Spleen (tissue), 7 donors: ENCODE measurements around the gene VAV2.

Source experiments
- CTCF ChIP-seq, 11 experiments: fragments of 200-600 bp in 7 of 11; fragments of 450-650 bp in 4 of 11; sonication (generic) in 4 of 11; IDR thresholded peaks in 8 of 11; conservative IDR thresholded peaks in 3 of 11; 1 replicate in 7 of 11; 2 replicates in 4 of 11; pipeline versions ENCODE4 v1.4.0 to v1.8.0; 2016 to 2021; ENCODE audit warnings: antibody characterized with exemption in 11 of 11, inconsistent platforms in 4 of 11, mild to moderate bottlenecking in 1 of 11
- POLR2A ChIP-seq, 3 donors: fragments of 450-650 bp; IDR thresholded peaks; one replicate each; pipeline ENCODE4 v1.5.1; 2017; ENCODE audit warnings: antibody characterized with exemption in 3 of 3, mild to moderate bottlenecking in 1 of 3
- POLR2AphosphoS5 ChIP-seq, 3 donors: sonication (generic); formaldehyde crosslinking; IDR thresholded peaks; one replicate each; pipeline ENCODE4 v1.5.1; 2017; ENCODE audit warnings: antibody characterized with exemption in 3 of 3
- donor health status: DM: no; HTN: no; CAD: no; lungs with moderate emphysema.
- donor health status: DM: no; HTN: no; CAD: no.
- donor health status: DM: no; HTN: no; CAD: no.

DNA sequence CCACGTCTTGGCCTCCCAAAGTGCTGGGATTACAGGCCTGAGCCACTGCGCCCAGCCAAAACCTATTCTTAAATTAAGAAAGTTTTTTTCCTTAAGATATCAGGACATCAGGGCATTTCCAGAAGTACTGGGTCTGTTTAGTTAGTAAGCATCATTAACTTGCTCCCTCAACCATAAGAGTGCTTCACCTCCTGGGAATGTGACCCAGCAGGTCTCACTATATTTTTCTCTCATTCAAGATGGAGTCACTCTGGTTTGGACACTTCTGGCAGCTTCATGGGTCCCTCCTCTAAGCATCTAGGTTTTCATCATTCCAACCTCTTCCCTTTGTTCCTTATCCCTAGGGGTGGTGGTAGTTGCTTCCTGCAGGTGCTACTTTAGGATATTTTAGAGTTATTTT, 22.8 kb upstream of the VAV2 start:
- TF ChIP-seq CTCF (IDR thresholded peaks at IDR 0.05 in 8 of 11, conservative IDR thresholded peaks at IDR 0.05 in 3 of 11) (no peak), POLR2A (IDR thresholded peaks at IDR 0.05) (no peak), POLR2AphosphoS5 (IDR thresholded peaks at IDR 0.05) (no peak)
